Muscle layer of colon (tissue), 2 donors: ENCODE results near the gene TSSK6.
"Not testable (repeated sequence)": the region's sequence is repeated elsewhere in the genome, so short reads cannot be mapped to it uniquely, and the experiment has no call there.

Experiments
- H3K27ac ChIP-seq: one replicate; pipeline ENCODE4 v1.7.0; 2013; ENCODE audit warnings: low read depth, mild to moderate bottlenecking, low read length, moderate library complexity
- H3K27me3 ChIP-seq, 2 donors: one replicate each; pipeline ENCODE4 v1.7.0; 2013; ENCODE audit warnings: low read length in 2 of 2, mild to moderate bottlenecking in 2 of 2; ENCODE audit not compliant: insufficient read depth in 2 of 2, control insufficient read depth in 1 of 2
- H3K36me3 ChIP-seq: one replicate; pipeline ENCODE4 v1.7.0; 2013; ENCODE audit warnings: mild to moderate bottlenecking, low read length; ENCODE audit not compliant: insufficient read depth
- H3K4me1 ChIP-seq: one replicate; pipeline ENCODE4 v1.7.0; 2013; ENCODE audit warnings: mild to moderate bottlenecking, low read length; ENCODE audit not compliant: insufficient read depth
- H3K4me3 ChIP-seq, 2 donors: one replicate each; pipeline ENCODE4 v1.7.0; 2013; ENCODE audit warnings: low read length in 2 of 2, low read depth in 1 of 2, mild to moderate bottlenecking in 1 of 2, moderate library complexity in 1 of 2
- H3K9ac ChIP-seq: one replicate; pipeline ENCODE4 v1.7.0; 2013; ENCODE audit warnings: low read length
- H3K9me3 ChIP-seq: one replicate; pipeline ENCODE4 v1.7.0; 2013; ENCODE audit warnings: mild to moderate bottlenecking, low read length
- donor health status: abdominal sarcoma.
- donor health status: Adenocarcinoma of cecum.

The TSSK6 gene

GRCh38 chr19:19475015-19475765 lies 40.2 kb downstream of the TSSK6 start:
- peaks cover 4% of the 10 kb centered on the region for H3K4me1 ChIP-seq
- no peaks in the 10 kb centered on the region for H3K27me3 ChIP-seq
- H3K4me3 ChIP-seq: no peak overlapping the region
- peaks cover under 1% of the 10 kb centered on the region for H3K36me3 ChIP-seq
- H3K9me3 ChIP-seq: no peaks in the 10 kb centered on the region
- H3K9ac ChIP-seq: no peak overlapping the region
- no peak overlapping the region for H3K27ac ChIP-seq

DNA sequence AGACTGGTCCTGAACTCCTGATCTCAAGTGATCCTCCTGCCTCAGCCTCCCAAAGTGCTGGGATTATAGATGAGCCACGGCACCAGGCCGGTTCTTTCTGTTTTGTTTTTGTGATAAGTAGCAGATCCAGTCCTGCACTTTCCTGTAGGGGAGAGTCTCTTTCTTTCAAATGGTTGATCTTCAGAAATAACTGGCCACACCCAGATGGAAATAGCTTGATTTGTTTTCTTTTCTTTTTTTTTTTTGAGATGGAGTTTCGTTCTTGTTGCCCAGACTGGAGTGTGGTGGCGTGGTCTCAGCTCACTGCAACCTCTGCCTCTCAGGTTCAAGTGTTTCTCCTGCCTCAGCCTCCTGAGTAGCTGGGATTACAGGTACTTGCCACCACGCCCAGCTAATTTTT lies 43.2 kb downstream of the TSSK6 start:
- not testable (repeated sequence) for H3K27ac ChIP-seq, H3K36me3 ChIP-seq, H3K4me3 ChIP-seq, H3K27me3 ChIP-seq, H3K9ac ChIP-seq, H3K4me1 ChIP-seq
- peaks cover 17% of the 10 kb centered on the region for H3K9me3 ChIP-seq

DNA sequence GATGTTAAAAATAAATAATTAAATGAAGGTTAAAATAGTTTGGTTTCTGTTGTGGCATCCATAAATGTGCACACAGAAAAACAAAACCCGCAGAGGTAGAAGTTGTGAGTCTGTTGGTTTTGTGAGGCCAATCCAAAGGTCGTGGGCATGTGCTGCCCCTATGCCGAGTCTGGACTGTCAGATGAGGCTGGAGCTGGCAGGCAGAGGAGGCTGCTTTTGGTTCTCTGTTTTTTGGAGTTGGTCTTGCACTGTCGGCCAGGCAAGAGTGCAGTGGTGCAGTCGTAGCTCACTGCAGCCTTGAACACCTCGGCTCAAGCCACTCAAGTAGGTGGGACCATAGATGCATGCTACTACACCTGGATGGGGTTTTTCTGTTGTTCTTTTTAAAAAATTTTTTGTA lies 43.7 kb downstream of the TSSK6 start:
- Histone ChIP-seq H3K4me3 (no peak overlapping the region), H3K36me3 (peaks cover 3% of the 10 kb centered on the region), H3K9me3 (peaks cover 17% of the 10 kb centered on the region), H3K9ac (no peak overlapping the region), H3K27me3 (no peaks in the 10 kb centered on the region), H3K27ac (no peak overlapping the region), H3K4me1 (peaks cover 4% of the 10 kb centered on the region)

DNA sequence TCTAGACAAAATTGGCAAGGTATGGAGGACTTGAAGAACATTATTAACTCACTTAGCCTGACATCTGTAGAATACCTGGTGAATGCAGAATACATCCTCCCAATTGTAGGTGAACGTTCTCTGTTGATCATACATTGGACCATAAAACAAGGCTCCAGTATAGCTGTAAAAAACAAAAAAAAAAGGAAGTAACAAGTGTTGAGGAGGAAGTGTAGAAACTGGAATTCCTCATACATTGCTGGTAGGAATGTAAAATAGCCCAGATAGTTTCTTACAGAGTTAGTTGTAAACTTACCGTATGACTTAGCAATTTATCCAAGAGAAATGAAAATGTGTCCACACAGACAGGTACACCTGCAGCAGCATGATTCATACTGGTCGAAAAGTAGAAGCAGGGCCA lies 44.8 kb downstream of the TSSK6 start:
- Histone ChIP-seq H3K9ac (no peak overlapping the region), H3K4me1 (no peaks in the 10 kb centered on the region), H3K27me3 (no peaks in the 10 kb centered on the region), H3K36me3 (peaks cover 14% of the 10 kb centered on the region), H3K4me3 (no peak overlapping the region), H3K9me3 (peaks cover 17% of the 10 kb centered on the region), H3K27ac (no peak overlapping the region)

GRCh38 chr19:19468424-19469050 lies 46.8 kb downstream of the TSSK6 start:
- Histone ChIP-seq H3K4me3 (no peak overlapping the region), H3K4me1 (peaks cover 14% of the 10 kb centered on the region), H3K9me3 (peaks cover 17% of the 10 kb centered on the region), H3K36me3 (peaks cover 19% of the 10 kb centered on the region), H3K27ac (no peak overlapping the region), H3K9ac (no peak overlapping the region), H3K27me3 (no peaks in the 10 kb centered on the region)

DNA sequence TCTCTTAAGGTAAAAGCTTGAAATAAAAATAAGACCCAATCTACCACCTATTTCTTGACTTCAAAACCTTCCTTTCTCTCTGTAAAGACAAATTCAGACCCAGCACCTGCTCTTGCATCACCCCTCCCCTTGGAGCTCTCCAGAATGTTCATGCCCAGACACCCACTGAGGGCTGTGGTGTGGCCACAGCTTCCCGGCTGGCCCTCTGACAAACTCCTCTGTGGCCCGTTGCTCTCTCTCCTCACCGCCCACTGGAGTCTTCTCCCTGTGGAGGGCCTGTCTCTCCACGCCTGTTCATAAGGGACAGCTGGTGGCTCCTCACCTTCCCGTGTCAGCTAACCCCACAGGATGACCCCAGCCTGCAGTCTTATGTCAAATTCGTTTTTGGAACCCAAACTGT lies 49.1 kb downstream of the TSSK6 start:
- Histone ChIP-seq H3K36me3 (peaks cover 19% of the 10 kb centered on the region), H3K9me3 (peaks cover 17% of the 10 kb centered on the region), H3K4me1 (peaks cover 37% of the 10 kb centered on the region), H3K9ac (no peak overlapping the region), H3K4me3 (no peak overlapping the region), H3K27ac (no peak overlapping the region), H3K27me3 (no peaks in the 10 kb centered on the region)

DNA sequence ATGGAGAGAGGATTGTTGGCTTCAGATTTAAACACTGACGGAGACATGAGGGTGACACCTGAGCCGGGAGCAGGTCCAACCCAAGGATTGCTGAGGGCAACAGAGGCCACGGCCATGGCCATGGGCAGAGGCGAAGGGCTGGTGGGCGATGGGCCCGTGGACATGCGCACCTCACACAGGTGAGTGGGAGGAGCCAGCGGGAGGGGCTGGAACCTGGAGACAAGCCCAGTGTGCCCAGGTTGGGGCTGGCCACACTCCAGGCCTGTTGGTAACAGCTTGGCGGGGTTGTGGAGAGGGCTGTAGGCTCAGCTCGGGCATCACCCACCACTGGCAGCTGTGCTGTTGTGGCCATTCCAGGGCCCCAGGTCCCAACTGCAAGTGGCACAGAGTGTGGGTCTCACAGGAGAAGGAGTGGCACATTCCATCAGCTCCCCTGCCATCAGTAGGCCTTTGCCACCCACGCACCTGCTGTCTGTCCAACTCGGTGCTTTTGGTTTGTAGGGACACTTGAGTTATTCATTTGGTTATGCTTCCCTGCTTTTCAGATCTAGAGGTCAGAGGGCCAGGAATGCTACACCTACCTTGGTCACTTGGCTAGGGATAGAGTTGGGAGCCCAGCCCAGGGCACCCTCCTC lies 49.8 kb downstream of the TSSK6 start:
- Histone ChIP-seq H3K27ac (no peak overlapping the region), H3K9ac (no peak overlapping the region), H3K9me3 (peaks cover 17% of the 10 kb centered on the region), H3K36me3 (peaks cover 19% of the 10 kb centered on the region), H3K4me3 (no peak overlapping the region), H3K4me1 (peaks cover 44% of the 10 kb centered on the region), H3K27me3 (no peaks in the 10 kb centered on the region)

DNA sequence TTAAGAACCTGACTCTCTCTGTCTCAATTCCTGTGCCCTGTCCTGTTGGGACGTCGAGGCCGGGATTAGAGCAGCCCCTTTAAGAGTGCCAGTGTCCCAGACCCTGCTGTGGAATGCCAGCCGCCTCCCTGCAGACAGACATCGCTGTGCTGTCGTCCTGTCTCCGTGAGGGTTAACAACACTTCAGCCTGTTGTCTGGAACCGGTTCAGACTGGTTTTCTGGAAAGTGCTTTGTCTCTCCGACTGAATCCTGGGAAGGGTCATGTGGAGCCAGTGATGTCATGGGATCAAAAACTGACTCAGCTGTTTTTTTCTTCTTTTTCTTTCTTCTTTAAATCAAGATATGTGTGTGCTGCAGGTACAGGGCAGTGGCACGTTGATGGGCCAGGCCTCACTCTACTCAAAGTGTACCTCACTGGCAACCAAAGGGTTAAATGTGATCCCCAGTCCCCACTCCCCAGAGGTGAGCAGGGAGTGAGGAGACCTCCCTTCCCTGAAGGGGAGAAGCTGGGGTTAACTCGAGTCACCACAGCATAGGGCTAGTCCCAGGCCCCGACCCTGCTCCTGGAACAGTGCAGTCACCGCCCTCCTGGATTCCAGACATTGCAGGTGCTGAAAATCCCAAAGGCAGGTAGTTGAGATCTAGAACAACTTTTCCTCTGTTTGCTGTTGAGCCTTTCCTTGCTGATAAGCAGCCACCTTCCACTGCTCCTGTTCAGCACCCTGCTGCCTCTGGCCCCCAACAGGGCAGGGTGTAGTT lies 50.8 kb downstream of the TSSK6 start:
- Histone ChIP-seq H3K27me3 (no peaks in the 10 kb centered on the region), H3K4me1 (peaks cover 54% of the 10 kb centered on the region), H3K4me3 (peak overlapping the region in 1 of 2 donors; percentile 35), H3K9ac (peak overlapping the region; percentile 15), H3K27ac (peak overlapping the region; percentile 68), H3K36me3 (peaks cover 19% of the 10 kb centered on the region), H3K9me3 (peaks cover 17% of the 10 kb centered on the region)
